HG02852 (cell line): Measurements from ENCODE around the gene UGT2A3.

Experiments used
- ATAC-seq: cut with Tn5 transposase; IDR thresholded peaks from one replicate; pipeline ENCODE4 v1.9.1; 2021; ENCODE audit warnings: mild to moderate bottlenecking, moderate library complexity; ENCODE audit not compliant: unreplicated experiment

UGT2A3 gene

GRCh38 chr4:68917016-68917415, 34.6 kb downstream of the UGT2A3 start:
- ATAC-seq, result no peak

- ATAC-seq, result no peak
Observed at GRCh38 chr4:68912807-68913206, 38.8 kb downstream of the UGT2A3 start.

- no peak for ATAC-seq
Observed at GRCh38 chr4:68909385-68909784, 42.2 kb downstream of the UGT2A3 start.

- no peak for ATAC-seq
Observed at GRCh38 chr4:68907788-68908700, 43.6 kb downstream of the UGT2A3 start.

- ATAC-seq, result no peak
Observed at GRCh38 chr4:68907245-68907644, 44.4 kb downstream of the UGT2A3 start.

- ATAC-seq, result no peak
Observed at GRCh38 chr4:68906780-68907137, 44.8 kb downstream of the UGT2A3 start.

GRCh38 chr4:68905939-68906779, 45.4 kb downstream of the UGT2A3 start:
- peak; percentile 39 for ATAC-seq

GRCh38 chr4:68905598-68905938, 46.0 kb downstream of the UGT2A3 start:
- no peak for ATAC-seq

- ATAC-seq, result peak; percentile 65
Observed at GRCh38 chr4:68904786-68905185, 46.8 kb downstream of the UGT2A3 start.

- ATAC-seq, result no peak
Observed at GRCh38 chr4:68896749-68897148, 54.9 kb downstream of the UGT2A3 start.

GRCh38 chr4:68895561-68896198, 55.9 kb downstream of the UGT2A3 start:
- ATAC-seq, result no peak

- ATAC-seq, result no peak
Observed at GRCh38 chr4:68892861-68893260, 58.7 kb downstream of the UGT2A3 start.

GRCh38 chr4:68891678-68892077, 59.9 kb downstream of the UGT2A3 start:
- ATAC-seq, result no peak

GRCh38 chr4:68885545-68885944, 66.1 kb downstream of the UGT2A3 start:
- no peak for ATAC-seq

- no peak for ATAC-seq
Observed at GRCh38 chr4:68883870-68884269, 67.7 kb downstream of the UGT2A3 start.
